HepG2 (cell line): ENCODE measurements around the gene AKT3. TPM values are rescaled to one million over a fixed set of nuclear protein-coding genes. Genes with fewer than 3 reads are reported as not detected.

Experiments used
- ATAC-seq: fragments of 200-7000 bp; cut with Tn5 transposase; 3 replicates; pipeline ENCODE4 v1.9.1; 2020; ENCODE audit warnings: mild to moderate bottlenecking, moderate library complexity
- BruUV-seq: library from RNA; stranded (reverse); fragments of 400-500 nt; replicated peaks from 2 replicates; lab custom pipeline; 2021; lab: Mats Ljungman, UMichigan
- CTCF ChIA-PET: fragments of 300-600 bp; formaldehyde crosslinking; extraction: SDS; loops from one replicate; lab custom pipeline; 2021; ENCODE audit warnings: low total read pairs, inconsistent platforms, low intra/inter-chr PET ratio; lab: Yijun Ruan, JAX
- POLR2A ChIA-PET: fragments of 350-600 bp; sonication (Branson Sonifier 250); formaldehyde crosslinking; loops from one replicate; lab custom pipeline; 2020; ENCODE audit warnings: antibody characterized with exemption, inconsistent platforms; lab: Yijun Ruan, JAX
- DNase-seq: peaks from one replicate; pipeline ENCODE4 v3.0.0-alpha.2; 2015; ENCODE audit warnings: low spot score
- FAIRE-seq: peaks from 3 replicates; lab custom pipeline; 2011; peaks lifted over from hg19 to GRCh38; lab: Jason Lieb, UNC
- H2AFZ ChIP-seq: one replicate; pipeline ENCODE4 v1.6.1; 2011; ENCODE audit warnings: low read length, inconsistent platforms
- H3K27ac ChIP-seq: fragments of 300-600 bp; 3 replicates; pipeline ENCODE4 v1.8.0; 2011; ENCODE audit warnings: mixed run types, mild to moderate bottlenecking, mixed read lengths, low read length, inconsistent platforms; ENCODE audit not compliant: insufficient read depth; ENCODE audit errors: extremely low read length
- H3K27me3 ChIP-seq, 2 experiments: fragments of 200-600 bp in 1 of 2; 2 replicates in 1 of 2; 3 replicates in 1 of 2; pipeline versions ENCODE4 v1.6.0 to v1.8.0; 2011; ENCODE audit warnings: low read length in 2 of 2, mild to moderate bottlenecking in 2 of 2, moderate library complexity in 2 of 2, inconsistent platforms in 1 of 2; ENCODE audit not compliant: insufficient read depth in 2 of 2, control insufficient read depth in 1 of 2
- H3K36me3 ChIP-seq, 2 experiments: fragments of 200-600 bp in 1 of 2; replicated peaks in 1 of 2; 2 replicates in 1 of 2; 3 replicates in 1 of 2; pipeline versions ENCODE4 v1.5.1 to v1.8.0; 2011; ENCODE audit warnings: low read length in 2 of 2, inconsistent platforms in 1 of 2; ENCODE audit not compliant: insufficient read depth in 2 of 2, control insufficient read depth in 1 of 2
- H3K4me1 ChIP-seq: 2 replicates; pipeline ENCODE4 v1.5.1; 2012; ENCODE audit warnings: low read length, inconsistent platforms; ENCODE audit not compliant: insufficient read depth
- H3K4me2 ChIP-seq: 2 replicates; pipeline ENCODE4 v1.6.0; 2011; ENCODE audit warnings: low read depth, low read length, inconsistent platforms
- H3K4me3 ChIP-seq, 3 experiments: fragments of 200-600 bp in 1 of 3; sonication (generic), shearing (Covaris generic) in 1 of 3; replicated peaks in 1 of 3; 2 replicates each; pipeline ENCODE4 v1.5.1; 2011 to 2016; ENCODE audit warnings: low read length in 3 of 3, inconsistent platforms in 2 of 3, low read depth in 2 of 3, mild to moderate bottlenecking in 2 of 3, control low read depth in 1 of 3, mixed read lengths in 1 of 3; ENCODE audit not compliant: insufficient read depth in 1 of 3
- H3K79me2 ChIP-seq: one replicate; pipeline ENCODE4 v1.6.1; 2011; ENCODE audit warnings: low read length, inconsistent platforms; ENCODE audit not compliant: insufficient read depth
- H3K9ac ChIP-seq: 2 replicates; pipeline ENCODE4 v1.6.0; 2011; ENCODE audit warnings: mild to moderate bottlenecking, low read depth, low read length, inconsistent platforms; ENCODE audit not compliant: insufficient read depth
- H3K9me3 ChIP-seq: 2 replicates; pipeline ENCODE4 v1.5.1; 2012; ENCODE audit warnings: mild to moderate bottlenecking, low read length
- H4K20me1 ChIP-seq: 2 replicates; pipeline ENCODE4 v1.6.0; 2011; ENCODE audit warnings: inconsistent platforms, mild to moderate bottlenecking, low read length, moderate library complexity; ENCODE audit not compliant: insufficient read depth
- FIP1L1 ChIP-seq: fragments of 200-400 bp; formaldehyde crosslinking; IDR thresholded peaks from 2 replicates; pipeline ENCODE4 v1.6.1; 2018; ENCODE audit warnings: low read depth, mild to moderate bottlenecking, low read length, moderate library complexity, borderline replicate concordance; ENCODE audit not compliant: insufficient read depth
- HDAC2 ChIP-seq: sonication (generic); formaldehyde crosslinking; IDR thresholded peaks from 2 replicates; pipeline ENCODE4 v1.4.0; 2020; ENCODE audit warnings: missing genetic modification reagents
- MAZ ChIP-seq, 2 experiments: sonication (generic) in 1 of 2; formaldehyde crosslinking in 1 of 2; IDR thresholded peaks; 2 replicates each; pipeline versions ENCODE4 v1.5.0 to v1.6.1; 2012 to 2020; ENCODE audit warnings: low read depth in 2 of 2, mild to moderate bottlenecking in 2 of 2, borderline replicate concordance in 1 of 2, improper control_type of control experiment in 1 of 2, low read length in 1 of 2, missing genetic modification reagents in 1 of 2, moderate library complexity in 1 of 2
- MTA3 ChIP-seq: sonication (generic); formaldehyde crosslinking; IDR thresholded peaks from 2 replicates; pipeline ENCODE4 v1.4.0; 2020; ENCODE audit warnings: missing genetic modification reagents
- NFKB2 ChIP-seq: sonication (generic); formaldehyde crosslinking; IDR thresholded peaks from 2 replicates; pipeline ENCODE4 v1.4.0; 2020; ENCODE audit warnings: missing genetic modification reagents, borderline replicate concordance
- TMF1 ChIP-seq: sonication (generic); formaldehyde crosslinking; IDR thresholded peaks from 2 replicates; pipeline ENCODE4 v1.8.1; 2022; ENCODE audit warnings: low read depth, missing genetic modification reagents
- ZKSCAN1 ChIP-seq: fragments of 150-350 bp; IDR thresholded peaks from 2 replicates; pipeline ENCODE4 v1.6.1; 2014; ENCODE audit warnings: low read length
- ZNF207 ChIP-seq: fragments of 450-650 bp; IDR thresholded peaks from 2 replicates; pipeline ENCODE4 v1.6.1; 2016; ENCODE audit warnings: antibody characterized with exemption, borderline replicate concordance
- ZNF326 ChIP-seq: sonication (generic); formaldehyde crosslinking; IDR thresholded peaks from 2 replicates; pipeline ENCODE4 v1.4.0; 2020; ENCODE audit warnings: missing genetic modification reagents, borderline replicate concordance
- ZNF33A ChIP-seq: sonication (generic); formaldehyde crosslinking; IDR thresholded peaks from 2 replicates; pipeline ENCODE4 v1.5.1; 2020; ENCODE audit warnings: missing genetic modification reagents, mild to moderate bottlenecking, moderate library complexity, borderline replicate concordance
- ZNF451 ChIP-seq: sonication (generic); formaldehyde crosslinking; IDR thresholded peaks from 2 replicates; pipeline ENCODE4 v1.5.0; 2020; ENCODE audit warnings: mild to moderate bottlenecking, missing genetic modification reagents
- ZNF615 ChIP-seq: sonication (generic); formaldehyde crosslinking; IDR thresholded peaks from 2 replicates; pipeline ENCODE4 v1.5.0; 2020; ENCODE audit warnings: mild to moderate bottlenecking, missing genetic modification reagents, borderline replicate concordance
- WGBS: methylation state at CpG from one replicate; pipeline ENCODE4 v1.1.6; 2017; ENCODE audit warnings: low lambda C conversion rate; 5-methylcytosine and 5-hydroxymethylcytosine counted together
- in situ Hi-C: cut with HindIII; loops from 2 replicates; pipeline ENCODE4 v1.10.0; 2017; ENCODE audit warnings: low pct_unique_long_range_greater_than_20kb; ENCODE audit not compliant: extremely low pct_ligation_motif_present
- intact Hi-C: fragments of 100-400 bp; cut with micrococcal nuclease; formaldehyde crosslinking; loops from one replicate; pipeline ENCODE4 v1.10.0; 2022; ENCODE audit not compliant: unreplicated experiment
- polyA plus RNA-seq, 8 experiments: library from polyadenylated mRNA; depleted of rRNA in 3 of 8; stranded (reverse) in 7 of 8; unstranded in 1 of 8; fragments of >200 nt; fragmentation: Illumina TruSeq in 4 of 8; extraction: Trizol in 4 of 8; gene quantifications; 2 replicates each; pipeline versions ENCODE4 v1.2.1 to v1.2.3, GENCODE V29; 2011 to 2016; ENCODE audit warnings: low read depth in 4 of 8, missing spikeins in 1 of 8, mixed read lengths in 1 of 8; ENCODE audit not compliant: insufficient read depth in 1 of 8
- total RNA-seq, 5 experiments: library from RNA; depleted of rRNA; stranded (reverse); fragments of >200 nt; fragmentation: Illumina TruSeq; extraction: Trizol; gene quantifications; 2 replicates each; pipeline ENCODE4 v1.2.3, GENCODE V29; 2016; ENCODE audit warnings: low read depth in 1 of 5
- TF ChIP-seq, protein P1 (sequence below): sonication (generic); formaldehyde crosslinking; IDR thresholded peaks from 2 replicates; pipeline ENCODE4 v1.8.1; 2023; ENCODE audit warnings: missing genetic modification reagents, inconsistent platforms, borderline replicate concordance
- TF ChIP-seq, protein P2 (sequence below): sonication (generic); formaldehyde crosslinking; IDR thresholded peaks from 2 replicates; pipeline ENCODE4 v1.4.0; 2020; ENCODE audit warnings: missing genetic modification reagents
- TF ChIP-seq, protein P3 (sequence below): sonication (generic); formaldehyde crosslinking; IDR thresholded peaks from 2 replicates; pipeline ENCODE4 v1.4.0; 2020; ENCODE audit warnings: mild to moderate bottlenecking, missing genetic modification reagents, borderline replicate concordance

The AKT3 gene
- total and polyA plus RNA-seq, 2 of the 13 experiments (the other 11 are each of a cell fraction or from before 2014, with no cell fraction given): 0.07 TPM

DNA sequence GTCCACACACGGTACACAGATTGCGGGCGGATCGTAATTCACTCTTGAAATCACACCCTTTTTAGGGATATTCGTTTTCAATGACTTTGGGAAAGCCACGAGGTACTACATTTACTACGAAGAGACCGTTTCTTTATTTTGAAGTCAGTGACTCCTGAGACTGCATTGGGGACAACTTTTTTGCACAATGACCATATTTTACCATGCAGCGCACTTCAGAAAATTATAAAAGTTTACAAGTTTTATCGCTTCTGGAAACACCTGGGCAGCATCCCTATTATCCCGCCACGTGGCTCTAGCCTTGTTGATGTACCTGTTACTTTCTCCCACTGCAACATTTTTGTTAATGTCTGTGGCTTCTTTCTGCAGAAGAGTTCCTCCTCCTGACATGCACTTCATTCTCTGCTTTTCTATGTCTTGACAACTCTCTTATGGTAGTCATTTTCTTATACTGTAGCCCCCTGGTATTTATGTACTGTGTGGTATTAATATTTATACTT, 1.3 kb upstream of the AKT3 start (continued):
- TF ChIP-seq, protein P1, sequence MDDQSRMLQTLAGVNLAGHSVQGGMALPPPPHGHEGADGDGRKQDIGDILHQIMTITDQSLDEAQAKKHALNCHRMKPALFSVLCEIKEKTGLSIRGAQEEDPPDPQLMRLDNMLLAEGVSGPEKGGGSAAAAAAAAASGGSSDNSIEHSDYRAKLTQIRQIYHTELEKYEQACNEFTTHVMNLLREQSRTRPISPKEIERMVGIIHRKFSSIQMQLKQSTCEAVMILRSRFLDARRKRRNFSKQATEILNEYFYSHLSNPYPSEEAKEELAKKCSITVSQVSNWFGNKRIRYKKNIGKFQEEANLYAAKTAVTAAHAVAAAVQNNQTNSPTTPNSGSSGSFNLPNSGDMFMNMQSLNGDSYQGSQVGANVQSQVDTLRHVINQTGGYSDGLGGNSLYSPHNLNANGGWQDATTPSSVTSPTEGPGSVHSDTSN: no peak
- no peak for TF ChIP-seq TMF1 (CRISPR knock-in tag)

DNA sequence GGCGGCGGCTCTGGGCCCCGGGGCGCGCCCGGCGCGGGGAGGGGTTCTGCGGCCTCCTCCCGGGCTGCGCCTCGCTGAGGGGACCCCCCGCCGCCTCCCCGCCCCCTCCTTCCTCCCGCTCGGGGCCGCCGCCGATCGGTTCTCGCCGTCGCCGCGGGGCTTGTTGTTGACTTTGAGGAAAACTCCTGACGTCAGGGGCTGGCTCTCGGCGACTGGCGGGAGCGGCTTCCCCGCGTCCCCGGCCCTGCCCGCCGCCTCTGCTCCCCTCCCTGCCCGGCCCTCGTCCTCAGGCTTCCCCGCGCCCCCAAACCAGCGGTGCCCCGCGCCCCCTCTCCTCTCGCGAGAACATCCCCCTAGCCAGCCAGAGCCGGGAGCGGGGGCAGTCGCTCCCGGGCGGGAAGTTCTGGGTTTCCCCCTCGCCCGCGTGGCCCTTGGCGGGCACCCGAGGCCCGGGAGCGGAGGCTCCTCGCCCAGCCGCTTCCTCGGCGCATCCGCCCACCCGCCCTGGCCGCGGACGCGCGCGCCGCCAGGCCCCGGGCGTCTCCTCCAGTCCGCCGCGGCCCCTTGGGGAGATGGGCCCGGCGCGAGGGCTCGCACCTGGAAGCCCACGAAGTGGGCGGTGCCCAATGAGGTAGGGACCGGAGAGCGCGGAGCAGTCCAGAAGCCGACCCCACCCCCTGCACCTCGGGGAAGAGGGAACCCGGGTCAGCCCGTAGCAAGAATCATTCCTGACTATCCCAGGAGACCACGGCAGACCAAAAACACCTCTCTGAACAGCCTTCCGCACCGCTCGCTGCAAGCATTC, 611 bp upstream of the AKT3 start:
- Histone ChIP-seq H3K9me3 (no peaks in the 10 kb centered on the region), H3K27me3 (peaks cover 3 to 29% of the 10 kb centered on the region in 2 experiments; a peak in 4 of 5 replicates), H3K27ac (no peak overlapping the region), H4K20me1 (no peaks in the 10 kb centered on the region), H3K4me1 (peaks cover 5% of the 10 kb centered on the region; the same call in 1 of the 2 replicates), H3K36me3 (no peaks in the 10 kb centered on the region), H2AFZ (no peak overlapping the region), H3K4me3 (peak overlapping the region; percentile 40 to 49 (median 48); a peak in 5 of 6 replicates), H3K79me2 (no peaks in the 10 kb centered on the region), H3K9ac (no peak overlapping the region), H3K4me2 (peak overlapping the region; percentile 58)
- POLR2A ChIA-PET: no interaction called here
- no TSS peak for BruUV-seq
- WGBS: 62% methylated on average over 16 of the region's 92 CpGs
- in situ Hi-C loops: no loop called here
- FAIRE-seq (no peak), ATAC-seq (peak; percentile 70), DNase-seq (peak; percentile 3)
- CTCF ChIA-PET: no interaction called here
- intact Hi-C loops: loop anchor here (10.0 kb wide), 1 partner anchor 194 kb away; no protein-coding TSS in a partner anchor
- TF ChIP-seq FIP1L1 (no peak), ZNF33A (CRISPR knock-in tag) (no peak), ZKSCAN1 (no peak), MTA3 (CRISPR knock-in tag) (no peak), ZNF326 (CRISPR knock-in tag) (no peak), HDAC2 (CRISPR knock-in tag) (no peak), MAZ (IDR thresholded peaks at IDR 0.05; ENCODE audit: borderline replicate concordance, low read depth, low read length) (no peak), MAZ (CRISPR knock-in tag; IDR thresholded peaks at IDR 0.05; ENCODE audit: low read depth) (peak; percentile 21; the same call in 1 of the 2 replicates), ZNF615 (CRISPR knock-in tag) (no peak), ZNF451 (no peak), ZNF207 (no peak), NFKB2 (CRISPR knock-in tag) (no peak)
- TF ChIP-seq, protein P2, sequence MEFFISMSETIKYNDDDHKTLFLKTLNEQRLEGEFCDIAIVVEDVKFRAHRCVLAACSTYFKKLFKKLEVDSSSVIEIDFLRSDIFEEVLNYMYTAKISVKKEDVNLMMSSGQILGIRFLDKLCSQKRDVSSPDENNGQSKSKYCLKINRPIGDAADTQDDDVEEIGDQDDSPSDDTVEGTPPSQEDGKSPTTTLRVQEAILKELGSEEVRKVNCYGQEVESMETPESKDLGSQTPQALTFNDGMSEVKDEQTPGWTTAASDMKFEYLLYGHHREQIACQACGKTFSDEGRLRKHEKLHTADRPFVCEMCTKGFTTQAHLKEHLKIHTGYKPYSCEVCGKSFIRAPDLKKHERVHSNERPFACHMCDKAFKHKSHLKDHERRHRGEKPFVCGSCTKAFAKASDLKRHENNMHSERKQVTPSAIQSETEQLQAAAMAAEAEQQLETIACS (CRISPR knock-in tag): no peak
- TF ChIP-seq, protein P3, sequence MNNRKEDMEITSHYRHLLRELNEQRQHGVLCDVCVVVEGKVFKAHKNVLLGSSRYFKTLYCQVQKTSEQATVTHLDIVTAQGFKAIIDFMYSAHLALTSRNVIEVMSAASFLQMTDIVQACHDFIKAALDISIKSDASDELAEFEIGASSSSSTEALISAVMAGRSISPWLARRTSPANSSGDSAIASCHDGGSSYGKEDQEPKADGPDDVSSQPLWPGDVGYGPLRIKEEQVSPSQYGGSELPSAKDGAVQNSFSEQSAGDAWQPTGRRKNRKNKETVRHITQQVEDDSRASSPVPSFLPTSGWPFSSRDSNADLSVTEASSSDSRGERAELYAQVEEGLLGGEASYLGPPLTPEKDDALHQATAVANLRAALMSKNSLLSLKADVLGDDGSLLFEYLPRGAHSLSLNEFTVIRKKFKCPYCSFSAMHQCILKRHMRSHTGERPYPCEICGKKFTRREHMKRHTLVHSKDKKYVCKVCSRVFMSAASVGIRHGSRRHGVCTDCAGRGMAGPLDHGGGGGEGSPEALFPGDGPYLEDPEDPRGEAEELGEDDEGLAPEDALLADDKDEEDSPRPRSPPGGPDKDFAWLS (CRISPR knock-in tag): no peak
